Measurements from ENCODE around the gene FAM193B.
A peak's percentile ranks its signal among the peaks of the same experiment; 100 is the strongest.

FAM193B gene

DNA sequence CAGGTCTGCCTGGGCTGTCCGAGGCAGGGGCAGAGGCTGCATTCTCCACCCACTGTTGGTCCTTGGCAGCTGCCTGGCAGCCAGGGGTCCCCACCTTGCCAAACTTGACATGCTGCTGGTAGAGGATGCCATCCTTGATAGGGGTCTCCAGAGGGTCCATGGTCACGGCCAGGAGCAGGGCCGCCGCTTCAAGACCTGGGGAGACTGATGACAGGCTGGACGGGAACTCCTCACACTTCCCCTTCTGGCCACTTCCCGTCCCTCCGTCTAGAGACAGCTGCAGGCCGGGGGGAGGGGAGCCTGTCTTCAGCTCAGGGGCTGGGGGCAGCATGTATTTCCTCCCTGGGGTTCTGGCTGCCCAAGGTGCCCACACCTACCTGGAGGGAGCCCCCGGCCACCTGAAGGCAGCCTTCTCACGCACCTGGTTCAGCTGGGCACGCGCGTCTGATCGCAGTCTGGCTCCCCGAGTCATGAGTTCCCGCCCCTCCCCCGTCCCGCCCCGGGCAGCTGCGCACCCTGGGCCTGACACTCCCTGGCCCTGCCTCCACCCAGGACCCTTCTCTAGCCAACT, 44.9 kb downstream of the FAM193B start, which contains the start of gene DOK3:
DOK3 (minus strand) TSS at position 446 of the 571 bp plus-strand sequence; CDS start at position 160, 286 bp downstream.
- H3K4me3 ChIP-seq (ENCODE audit: low read depth, low read length) = no peak within 1 kb of the TSS
- TF ChIP-seq, protein P1, sequence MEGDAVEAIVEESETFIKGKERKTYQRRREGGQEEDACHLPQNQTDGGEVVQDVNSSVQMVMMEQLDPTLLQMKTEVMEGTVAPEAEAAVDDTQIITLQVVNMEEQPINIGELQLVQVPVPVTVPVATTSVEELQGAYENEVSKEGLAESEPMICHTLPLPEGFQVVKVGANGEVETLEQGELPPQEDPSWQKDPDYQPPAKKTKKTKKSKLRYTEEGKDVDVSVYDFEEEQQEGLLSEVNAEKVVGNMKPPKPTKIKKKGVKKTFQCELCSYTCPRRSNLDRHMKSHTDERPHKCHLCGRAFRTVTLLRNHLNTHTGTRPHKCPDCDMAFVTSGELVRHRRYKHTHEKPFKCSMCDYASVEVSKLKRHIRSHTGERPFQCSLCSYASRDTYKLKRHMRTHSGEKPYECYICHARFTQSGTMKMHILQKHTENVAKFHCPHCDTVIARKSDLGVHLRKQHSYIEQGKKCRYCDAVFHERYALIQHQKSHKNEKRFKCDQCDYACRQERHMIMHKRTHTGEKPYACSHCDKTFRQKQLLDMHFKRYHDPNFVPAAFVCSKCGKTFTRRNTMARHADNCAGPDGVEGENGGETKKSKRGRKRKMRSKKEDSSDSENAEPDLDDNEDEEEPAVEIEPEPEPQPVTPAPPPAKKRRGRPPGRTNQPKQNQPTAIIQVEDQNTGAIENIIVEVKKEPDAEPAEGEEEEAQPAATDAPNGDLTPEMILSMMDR (IDR thresholded peaks at IDR 0.05; ENCODE audit: low read depth, low read length) = no peak

DNA sequence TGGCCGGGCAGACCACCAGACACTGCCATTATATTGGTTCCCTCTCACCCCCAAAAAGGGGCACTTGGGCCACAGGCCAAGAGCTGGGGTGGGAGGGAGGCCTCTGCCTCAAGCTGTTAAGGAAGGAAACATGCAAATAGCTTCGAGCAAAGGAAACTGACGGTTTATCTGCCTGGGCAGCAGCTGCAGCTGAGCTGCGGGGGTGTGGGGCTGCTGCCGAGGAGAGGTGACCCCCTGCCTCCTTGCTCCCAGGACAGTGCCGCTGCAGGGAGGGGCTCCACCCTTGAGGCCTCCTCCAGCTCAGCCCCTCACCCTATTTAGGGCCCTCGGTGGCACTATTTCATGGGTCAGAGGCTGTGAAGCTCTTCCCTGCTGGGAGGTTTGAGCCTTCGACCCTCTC, 45.5 kb downstream of the FAM193B start:
- TF ChIP-seq, protein P1 (IDR thresholded peaks at IDR 0.05; ENCODE audit: low read depth, low read length) = no peak
- H3K4me3 ChIP-seq (ENCODE audit: low read depth, low read length) = no peak overlapping the region

DNA sequence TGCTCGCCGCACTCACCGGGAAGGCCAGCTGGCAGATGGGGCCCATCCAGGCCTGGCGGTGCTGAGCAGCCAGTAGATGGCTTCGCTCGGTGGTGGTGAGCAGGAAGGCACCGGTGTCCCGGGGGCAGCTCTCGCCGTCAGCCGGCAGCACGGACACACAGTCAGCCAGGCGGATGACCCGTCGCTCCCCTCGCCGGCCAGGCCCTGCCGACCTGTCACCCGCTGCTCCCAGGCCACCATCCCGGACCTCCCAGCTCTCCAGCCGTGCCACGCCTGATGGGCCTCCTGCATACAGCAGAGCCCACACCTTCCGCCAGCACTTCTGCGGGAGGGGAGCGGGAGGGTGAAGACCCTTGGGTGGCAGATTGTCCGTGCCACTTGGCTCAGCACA, 46.1 kb downstream of the FAM193B start:
- H3K4me3 ChIP-seq (ENCODE audit: low read depth, low read length) = no peak overlapping the region
- TF ChIP-seq, protein P1 (IDR thresholded peaks at IDR 0.05; ENCODE audit: low read depth, low read length) = no peak

DNA sequence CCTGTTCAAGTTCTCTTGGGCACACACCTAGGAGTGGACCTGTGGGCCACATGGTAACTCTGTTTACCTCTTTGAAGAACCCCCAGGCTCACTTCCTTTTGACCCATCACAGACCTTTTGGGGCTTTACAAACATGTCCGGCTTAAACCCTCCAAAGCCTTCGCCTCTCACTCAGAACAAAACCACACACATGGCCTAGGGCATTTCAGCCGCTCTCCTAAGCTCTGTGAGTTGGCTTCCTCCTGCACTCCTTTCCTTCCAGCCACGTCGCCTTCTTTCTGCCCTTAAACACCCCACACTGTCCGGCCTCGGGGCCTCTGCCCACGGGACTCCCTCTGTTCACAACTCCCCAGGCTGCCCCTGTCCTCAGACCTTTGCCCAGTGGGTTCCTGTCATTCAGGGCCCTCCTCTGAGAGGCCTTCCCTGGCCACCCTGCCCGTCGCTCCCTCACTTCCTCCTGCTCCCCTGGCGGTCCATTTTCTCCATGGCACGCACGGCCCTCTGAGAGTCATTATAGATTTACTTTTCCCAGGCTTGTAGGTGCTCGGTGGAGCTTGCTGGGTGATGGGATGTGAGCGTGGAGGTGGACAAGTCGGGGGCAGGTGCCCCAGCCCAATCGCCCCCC, 46.7 kb downstream of the FAM193B start:
- TF ChIP-seq, protein P1 (IDR thresholded peaks at IDR 0.05; ENCODE audit: low read depth, low read length) = no peak
- H3K4me3 ChIP-seq (ENCODE audit: low read depth, low read length) = no peak overlapping the region

DNA sequence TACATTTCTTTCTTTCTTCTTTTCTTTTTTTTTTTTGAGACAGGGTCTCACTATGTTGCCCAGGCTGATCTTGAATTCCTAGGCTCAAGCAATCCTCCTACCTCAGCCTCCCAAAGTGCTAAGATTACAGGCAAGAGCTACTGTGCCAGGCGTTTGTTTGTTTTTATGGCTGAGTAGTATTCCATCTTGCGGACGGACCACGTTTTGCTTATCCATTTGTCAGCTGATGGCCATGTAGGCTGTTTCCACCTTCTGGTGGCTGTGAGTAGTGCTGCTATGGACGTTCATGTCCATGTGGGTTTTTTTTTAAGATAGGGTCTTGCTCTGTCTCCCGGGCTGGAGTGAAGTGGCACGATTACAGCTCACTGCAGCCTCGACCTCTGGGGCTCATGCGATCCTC, 47.2 kb downstream of the FAM193B start:
- TF ChIP-seq, protein P1 (IDR thresholded peaks at IDR 0.05; ENCODE audit: low read depth, low read length) = peak; percentile 8; the same call in 1 of the 2 replicates
- no peak overlapping the region for H3K4me3 ChIP-seq (ENCODE audit: low read depth, low read length)

DNA sequence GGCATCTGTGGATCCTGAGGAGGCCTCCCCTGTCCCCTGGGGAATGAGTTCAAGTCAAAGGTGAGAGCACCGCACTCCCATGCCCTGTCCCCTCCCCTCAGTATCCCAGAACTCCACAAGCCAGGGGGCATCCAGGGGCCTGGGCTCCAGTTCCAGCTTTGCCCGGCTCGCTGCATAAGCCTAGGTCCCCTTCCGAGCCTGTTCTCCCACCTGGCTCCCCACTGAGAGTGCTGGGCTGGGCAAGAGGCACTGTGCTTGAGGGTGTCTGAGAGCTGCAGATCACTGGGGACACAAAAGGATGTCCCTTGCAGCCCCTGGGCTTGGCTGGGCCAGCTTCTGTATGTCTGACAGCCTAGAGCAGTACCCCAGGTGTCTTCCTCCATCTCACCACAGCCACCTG, 49.3 kb downstream of the FAM193B start:
- TF ChIP-seq, protein P1 (IDR thresholded peaks at IDR 0.05; ENCODE audit: low read depth, low read length) = no peak
- no peak overlapping the region for H3K4me3 ChIP-seq (ENCODE audit: low read depth, low read length)
